HFF-Myc (cell line): ENCODE results near the gene ACR.
A peak's percentile ranks its signal among the peaks of the same experiment; 100 is the strongest.

Source experiments
- DNase-seq: peaks from one replicate; pipeline ENCODE4 v3.0.0-alpha.2; 2011; ENCODE audit warnings: low read depth; ENCODE audit errors: extremely low read depth
- H3K4me3 ChIP-seq: replicated peaks from 2 replicates; pipeline ENCODE4 v1.5.1; 2011; ENCODE audit warnings: low read depth, mild to moderate bottlenecking, control low read depth, low read length
- TF ChIP-seq, protein P1 (sequence below): IDR thresholded peaks from 2 replicates; pipeline ENCODE4 v1.5.1; 2012; ENCODE audit warnings: mild to moderate bottlenecking, low read depth, low read length, control low read depth; ENCODE audit errors: missing control alignments

The ACR gene

GRCh38 chr22:50737728-50738648 lies at the start of gene ACR:
TSS of gene ACR (plus strand) at chr22:50738204. CDS start at chr22:50738236, 32 bp downstream.
- DNase-seq = no peak
- no peak within 1 kb of the TSS for H3K4me3 ChIP-seq
- TF ChIP-seq, protein P1, sequence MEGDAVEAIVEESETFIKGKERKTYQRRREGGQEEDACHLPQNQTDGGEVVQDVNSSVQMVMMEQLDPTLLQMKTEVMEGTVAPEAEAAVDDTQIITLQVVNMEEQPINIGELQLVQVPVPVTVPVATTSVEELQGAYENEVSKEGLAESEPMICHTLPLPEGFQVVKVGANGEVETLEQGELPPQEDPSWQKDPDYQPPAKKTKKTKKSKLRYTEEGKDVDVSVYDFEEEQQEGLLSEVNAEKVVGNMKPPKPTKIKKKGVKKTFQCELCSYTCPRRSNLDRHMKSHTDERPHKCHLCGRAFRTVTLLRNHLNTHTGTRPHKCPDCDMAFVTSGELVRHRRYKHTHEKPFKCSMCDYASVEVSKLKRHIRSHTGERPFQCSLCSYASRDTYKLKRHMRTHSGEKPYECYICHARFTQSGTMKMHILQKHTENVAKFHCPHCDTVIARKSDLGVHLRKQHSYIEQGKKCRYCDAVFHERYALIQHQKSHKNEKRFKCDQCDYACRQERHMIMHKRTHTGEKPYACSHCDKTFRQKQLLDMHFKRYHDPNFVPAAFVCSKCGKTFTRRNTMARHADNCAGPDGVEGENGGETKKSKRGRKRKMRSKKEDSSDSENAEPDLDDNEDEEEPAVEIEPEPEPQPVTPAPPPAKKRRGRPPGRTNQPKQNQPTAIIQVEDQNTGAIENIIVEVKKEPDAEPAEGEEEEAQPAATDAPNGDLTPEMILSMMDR = no peak

GRCh38 chr22:50688448-50688847 lies 49.6 kb upstream of the ACR start:
- TF ChIP-seq, protein P1 = no peak
- no peak for DNase-seq
- H3K4me3 ChIP-seq = no peak overlapping the region

GRCh38 chr22:50691521-50691920 lies 46.5 kb upstream of the ACR start:
- no peak overlapping the region for H3K4me3 ChIP-seq
- TF ChIP-seq, protein P1 = peak; percentile 60
- DNase-seq = peak; percentile 12

DNA sequence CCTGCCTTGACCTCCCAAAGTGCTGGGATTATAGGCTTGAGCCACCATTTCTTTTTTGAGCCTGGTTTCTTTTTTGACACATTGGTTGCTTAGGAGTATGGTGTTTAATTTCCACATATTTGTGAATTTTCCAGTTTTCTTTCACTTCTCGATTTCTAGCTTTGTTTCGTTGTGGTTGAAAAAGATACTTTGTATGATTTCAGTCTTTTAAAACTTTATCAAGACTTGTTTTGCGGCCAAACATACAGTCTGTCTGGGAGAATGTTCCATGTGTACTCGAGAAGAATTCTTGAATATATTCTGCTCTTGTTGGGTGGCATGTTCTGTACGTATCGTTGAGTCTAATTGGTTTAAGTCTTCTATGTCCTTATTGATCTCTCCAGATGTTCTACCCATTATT lies 44.5 kb upstream of the ACR start:
- H3K4me3 ChIP-seq = no peak overlapping the region
- TF ChIP-seq, protein P1 = no peak
- no peak for DNase-seq

GRCh38 chr22:50694099-50694605 lies 43.9 kb upstream of the ACR start:
- TF ChIP-seq, protein P1 = no peak
- DNase-seq = no peak
- H3K4me3 ChIP-seq = no peak overlapping the region

DNA sequence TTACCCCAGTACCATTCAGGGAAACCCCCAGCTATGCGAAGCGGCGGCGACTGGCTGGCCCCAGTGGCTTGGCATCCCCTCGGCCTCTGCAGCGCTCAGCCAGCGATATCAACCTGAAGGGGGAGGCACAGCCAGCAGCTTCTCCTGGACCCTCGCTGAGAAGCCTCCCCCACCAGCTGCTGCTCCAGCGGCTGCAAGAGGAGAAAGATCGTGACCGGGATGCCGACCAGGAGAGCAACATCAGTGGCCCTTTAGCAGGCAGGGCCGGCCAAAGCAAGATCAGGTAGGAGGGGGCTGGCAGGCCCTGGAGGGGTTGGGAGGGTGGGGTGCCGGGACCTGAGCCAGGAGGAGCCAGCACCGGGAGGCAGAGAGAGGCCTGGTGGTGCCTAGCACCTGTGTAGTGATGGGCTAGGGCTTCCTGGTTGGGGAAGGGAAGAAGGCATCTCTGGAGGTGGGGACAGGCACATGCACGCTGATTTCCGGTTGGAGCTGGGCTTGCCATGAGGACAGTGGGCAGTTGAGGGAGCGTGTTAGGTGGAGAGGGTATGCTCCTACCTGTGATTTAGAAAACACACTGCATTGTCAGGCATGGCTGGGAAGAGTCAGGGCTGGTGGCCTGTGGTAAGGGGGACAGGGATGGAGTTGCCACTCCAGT lies 43.1 kb upstream of the ACR start:
- H3K4me3 ChIP-seq = no peak overlapping the region
- no peak for DNase-seq
- TF ChIP-seq, protein P1 = no peak
